Measurements from ENCODE around the gene TRIM14. TPM values are rescaled to one million over a fixed set of nuclear protein-coding genes. Genes with fewer than 3 reads are reported as not detected.

Gene TRIM14
- total RNA-seq, 3 donors from 2014 or later (not counting 1 experiment from before 2014, with no cell fraction given), result 45.1 to 66.5 (median 65.3) TPM

GRCh38 chr9:98085944-98086343, 33.1 kb downstream of the TRIM14 start:
- intact Hi-C loops (cut with micrococcal nuclease), result no loop called here
- Histone ChIP-seq H3K9me3 (ENCODE audit: control insufficient read depth, insufficient read depth, low read length) (no peaks in the 10 kb centered on the region), H3K4me1 (ENCODE audit: control insufficient read depth, insufficient read depth, low read length) (peaks cover 4% of the 10 kb centered on the region), H3K36me3 (ENCODE audit: control insufficient read depth, insufficient read depth, low read length) (peaks cover 48% of the 10 kb centered on the region), H3K4me3 (ENCODE audit: low read length) (no peak overlapping the region), H3K27ac (ENCODE audit: low read length) (no peak overlapping the region), H3K27me3 (ENCODE audit: control insufficient read depth, insufficient read depth, low read length) (no peaks in the 10 kb centered on the region)
- Mint-ChIP-seq H3K4me1 (peaks cover 22 to 48% of the 10 kb centered on the region in 2 donors), H3K4me3 (peak overlapping the region; percentile 25), H3K27ac (peak overlapping the region; percentile 46 to 49), H3K36me3 (no peaks in the 10 kb centered on the region), H3K9me3 (no peaks in the 10 kb centered on the region), H3K27me3 (ENCODE audit: low read depth in 2 of 2) (no peaks in the 10 kb centered on the region)
- ATAC-seq (no peak), DNase-seq (no peak)
- no peak for TF ChIP-seq CTCF (IDR thresholded peaks at IDR 0.05)
- WGBS (ENCODE audit: insufficient coverage), result 94% methylated on average over 7 of the region's 7 CpGs

- Mint-ChIP-seq H3K9me3 (no peaks in the 10 kb centered on the region), H3K27ac (peak overlapping the region; percentile 46 to 49), H3K4me3 (no peak overlapping the region), H3K4me1 (peaks cover 22 to 46% of the 10 kb centered on the region in 2 donors), H3K27me3 (ENCODE audit: low read depth in 2 of 2) (no peaks in the 10 kb centered on the region), H3K36me3 (no peaks in the 10 kb centered on the region)
- no peaks in the 10 kb centered on the region for H3K9me3 ChIP-seq (ENCODE audit: control insufficient read depth, insufficient read depth, low read length)
- ATAC-seq (no peak), DNase-seq (no peak)
- intact Hi-C loops (cut with micrococcal nuclease), result no loop called here
- peaks cover 4% of the 10 kb centered on the region for H3K4me1 ChIP-seq (ENCODE audit: control insufficient read depth, insufficient read depth, low read length)
- 97% methylated on average over 3 of the region's 4 CpGs for WGBS (ENCODE audit: insufficient coverage)
- no peaks in the 10 kb centered on the region for H3K27me3 ChIP-seq (ENCODE audit: control insufficient read depth, insufficient read depth, low read length)
- no peak for TF ChIP-seq CTCF (IDR thresholded peaks at IDR 0.05)
- H3K36me3 ChIP-seq (ENCODE audit: control insufficient read depth, insufficient read depth, low read length), result peaks cover 48% of the 10 kb centered on the region
- H3K27ac ChIP-seq (ENCODE audit: low read length), result no peak overlapping the region
- H3K4me3 ChIP-seq (ENCODE audit: low read length), result no peak overlapping the region
Observed at GRCh38 chr9:98085058-98085457, 34.0 kb downstream of the TRIM14 start.

- no peaks in the 10 kb centered on the region for H3K9me3 Mint-ChIP-seq
- H3K27ac ChIP-seq (ENCODE audit: low read length), result no peak overlapping the region
- H3K9me3 ChIP-seq (ENCODE audit: control insufficient read depth, insufficient read depth, low read length), result no peaks in the 10 kb centered on the region
- no peaks in the 10 kb centered on the region for H3K27me3 Mint-ChIP-seq (ENCODE audit: low read depth in 2 of 2)
- ATAC-seq (no peak), DNase-seq (no peak)
- peaks cover 4% of the 10 kb centered on the region for H3K4me1 ChIP-seq (ENCODE audit: control insufficient read depth, insufficient read depth, low read length)
- H3K36me3 Mint-ChIP-seq, result no peaks in the 10 kb centered on the region
- 97% methylated on average over 3 of the region's 3 CpGs for WGBS (ENCODE audit: insufficient coverage)
- H3K4me1 Mint-ChIP-seq, result peaks cover 22 to 39% of the 10 kb centered on the region in 2 donors
- H3K4me3 ChIP-seq (ENCODE audit: low read length), result no peak overlapping the region
- no peak for TF ChIP-seq CTCF (IDR thresholded peaks at IDR 0.05)
- H3K36me3 ChIP-seq (ENCODE audit: control insufficient read depth, insufficient read depth, low read length), result peaks cover 49% of the 10 kb centered on the region
- H3K27ac Mint-ChIP-seq, result peak overlapping the region; percentile 46 to 61
- intact Hi-C loops (cut with micrococcal nuclease), result no loop called here
- H3K4me3 Mint-ChIP-seq, result no peak overlapping the region
- H3K27me3 ChIP-seq (ENCODE audit: control insufficient read depth, insufficient read depth, low read length), result no peaks in the 10 kb centered on the region
Observed at GRCh38 chr9:98084396-98084795, 34.6 kb downstream of the TRIM14 start.

- H3K36me3 Mint-ChIP-seq, result no peaks in the 10 kb centered on the region
- H3K36me3 ChIP-seq (ENCODE audit: control insufficient read depth, insufficient read depth, low read length), result peaks cover 49% of the 10 kb centered on the region
Observed at GRCh38 chr9:98083566-98084183, 35.3 kb downstream of the TRIM14 start.

More at GRCh38 chr9:98083566-98084183, 35.3 kb downstream of the TRIM14 start:
- 96% methylated on average over 7 of the region's 7 CpGs for WGBS (ENCODE audit: insufficient coverage)
- H3K27ac ChIP-seq (ENCODE audit: low read length), result no peak overlapping the region
- Mint-ChIP-seq H3K9me3 (no peaks in the 10 kb centered on the region), H3K4me1 (peaks cover 22 to 39% of the 10 kb centered on the region in 2 donors), H3K27ac (peak overlapping the region; percentile 37 to 61), H3K27me3 (ENCODE audit: low read depth in 2 of 2) (no peaks in the 10 kb centered on the region), H3K4me3 (no peak overlapping the region)
- H3K27me3 ChIP-seq (ENCODE audit: control insufficient read depth, insufficient read depth, low read length), result no peaks in the 10 kb centered on the region
- no peak overlapping the region for H3K4me3 ChIP-seq (ENCODE audit: low read length)
- ATAC-seq, result no peak
- intact Hi-C loops (cut with micrococcal nuclease), result no loop called here
- H3K4me1 ChIP-seq (ENCODE audit: control insufficient read depth, insufficient read depth, low read length), result peaks cover 4% of the 10 kb centered on the region
- H3K9me3 ChIP-seq (ENCODE audit: control insufficient read depth, insufficient read depth, low read length), result no peaks in the 10 kb centered on the region
- no peak for DNase-seq
- TF ChIP-seq CTCF (IDR thresholded peaks at IDR 0.05), result no peak
